ENCODE data around the gene GPX4. TPM values are rescaled to one million over a fixed set of nuclear protein-coding genes. Genes with fewer than 3 reads are reported as not detected.

The GPX4 gene
- total RNA-seq, 1 donor from 2014 or later, result 289 TPM

DNA sequence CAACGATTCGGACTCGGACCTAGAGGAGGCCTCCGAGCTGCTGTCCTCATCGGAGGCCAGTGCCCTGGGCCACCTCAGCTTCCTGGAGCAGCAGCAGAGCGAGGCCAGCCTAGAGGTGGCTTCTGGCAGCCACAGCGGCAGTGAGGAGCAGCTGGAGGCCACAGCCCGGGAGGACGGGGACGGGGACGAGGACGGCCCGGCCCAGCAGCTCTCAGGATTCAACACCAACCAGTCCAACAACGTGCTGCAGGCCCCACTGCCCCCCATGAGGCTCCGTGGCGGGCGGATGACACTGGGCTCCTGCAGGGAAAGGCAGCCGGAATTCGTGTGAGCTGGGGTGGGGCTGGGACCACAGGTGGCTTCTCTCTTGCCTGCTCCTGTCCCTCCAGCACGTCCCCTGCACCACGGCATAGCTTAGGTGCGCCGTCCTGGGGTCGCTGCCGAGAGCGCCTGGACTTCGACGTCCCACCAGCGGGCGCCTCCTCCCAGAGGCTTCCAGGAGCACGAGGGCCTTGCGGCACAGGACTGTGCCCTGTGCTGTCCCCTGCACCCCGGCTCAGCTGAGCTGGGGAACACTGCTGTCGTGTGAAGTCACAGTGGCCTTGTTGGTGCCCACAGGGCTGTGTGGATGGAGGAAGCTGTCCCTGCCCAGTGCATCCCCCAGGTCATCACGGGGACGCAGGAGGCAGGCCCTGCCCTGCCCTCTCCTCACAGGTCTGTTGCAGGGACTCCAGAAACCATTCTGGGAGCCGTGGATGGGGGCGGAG is 17.9 kb upstream of the GPX4 start:
- H3K27me3 ChIP-seq, result peaks cover 4% of the 10 kb centered on the region
- H3K4me2 ChIP-seq, result no peak overlapping the region
- H3K4me3 ChIP-seq, result no peak overlapping the region
- Mint-ChIP-seq H3K9me3 (no peaks in the 10 kb centered on the region), H3K27me3 (ENCODE audit: insufficient read depth, low read depth) (peaks cover 2% of the 10 kb centered on the region), H3K4me3 (no peak overlapping the region), H3K4me1 (peaks cover 2% of the 10 kb centered on the region), H3K36me3 (peaks cover 7% of the 10 kb centered on the region), H3K27ac (no peak overlapping the region)
- peaks cover 20% of the 10 kb centered on the region for H3F3A ChIP-seq (ENCODE audit: low read depth)
- H4K20me1 ChIP-seq (ENCODE audit: low read depth), result peaks cover 21% of the 10 kb centered on the region
- no peaks in the 10 kb centered on the region for H3K36me3 ChIP-seq
- H2AFZ ChIP-seq (replicated peaks), result no peak overlapping the region
- H3K9ac ChIP-seq, result no peak overlapping the region
- no peak overlapping the region for H3K27ac ChIP-seq
- TF ChIP-seq EZH2phosphoT487 (IDR thresholded peaks at IDR 0.05), result no peak
- no peak for TF ChIP-seq CTCF (IDR thresholded peaks at IDR 0.05)
- TF ChIP-seq EZH2 (IDR thresholded peaks at IDR 0.05), result no peak
- H3K9me3 ChIP-seq (ENCODE audit: low read depth), result no peaks in the 10 kb centered on the region
- no peak for DNase-seq (ENCODE audit: low spot score)
- H3K79me2 ChIP-seq (ENCODE audit: low read depth), result no peaks in the 10 kb centered on the region
- peaks cover 10% of the 10 kb centered on the region for H3K4me1 ChIP-seq

GRCh38 chr19:1086613-1087012 is 17.2 kb upstream of the GPX4 start:
- H3K4me1 Mint-ChIP-seq, result peaks cover 2% of the 10 kb centered on the region
- DNase-seq (ENCODE audit: low spot score), result no peak
- Histone ChIP-seq H3K4me2 (no peak overlapping the region), H3K4me1 (peaks cover 7% of the 10 kb centered on the region), H3F3A (ENCODE audit: low read depth) (peaks cover 12% of the 10 kb centered on the region), H3K9ac (no peak overlapping the region), H4K20me1 (ENCODE audit: low read depth) (peaks cover 14% of the 10 kb centered on the region), H3K27ac (no peak overlapping the region), H2AFZ (replicated peaks) (no peak overlapping the region), H3K4me3 (no peak overlapping the region), H3K79me2 (ENCODE audit: low read depth) (no peaks in the 10 kb centered on the region), H3K36me3 (no peaks in the 10 kb centered on the region), H3K27me3 (no peaks in the 10 kb centered on the region), H3K9me3 (ENCODE audit: low read depth) (no peaks in the 10 kb centered on the region)
- H3K27ac Mint-ChIP-seq, result no peak overlapping the region
- peaks cover 7% of the 10 kb centered on the region for H3K36me3 Mint-ChIP-seq
- TF ChIP-seq EZH2 (IDR thresholded peaks at IDR 0.05), result no peak
- H3K9me3 Mint-ChIP-seq, result no peaks in the 10 kb centered on the region
- H3K27me3 Mint-ChIP-seq (ENCODE audit: insufficient read depth, low read depth), result peaks cover 2% of the 10 kb centered on the region
- H3K4me3 Mint-ChIP-seq, result no peak overlapping the region

- no peaks in the 10 kb centered on the region for H3K4me1 Mint-ChIP-seq
- H3K4me3 Mint-ChIP-seq, result no peak overlapping the region
- H3K4me2 ChIP-seq, result no peak overlapping the region
- no peak for DNase-seq (ENCODE audit: low spot score)
- peaks cover 2% of the 10 kb centered on the region for H3K4me1 ChIP-seq
- H3K36me3 ChIP-seq, result no peaks in the 10 kb centered on the region
- H3K27me3 ChIP-seq, result no peaks in the 10 kb centered on the region
- TF ChIP-seq EZH2 (IDR thresholded peaks at IDR 0.05) (no peak), EZH2phosphoT487 (IDR thresholded peaks at IDR 0.05) (no peak), CTCF (IDR thresholded peaks at IDR 0.05) (no peak)
- H3K9me3 ChIP-seq (ENCODE audit: low read depth), result no peaks in the 10 kb centered on the region
- peaks cover 7% of the 10 kb centered on the region for H3K36me3 Mint-ChIP-seq
- peaks cover 2% of the 10 kb centered on the region for H3K27me3 Mint-ChIP-seq (ENCODE audit: insufficient read depth, low read depth)
- no peak overlapping the region for H3K27ac ChIP-seq
- H3K79me2 ChIP-seq (ENCODE audit: low read depth), result peaks cover 3% of the 10 kb centered on the region
- H2AFZ ChIP-seq (replicated peaks), result no peak overlapping the region
- H4K20me1 ChIP-seq (ENCODE audit: low read depth), result peaks cover 9% of the 10 kb centered on the region
- no peaks in the 10 kb centered on the region for H3K9me3 Mint-ChIP-seq
- no peak overlapping the region for H3K27ac Mint-ChIP-seq
- H3K9ac ChIP-seq, result no peak overlapping the region
- H3K4me3 ChIP-seq, result no peak overlapping the region
- H3F3A ChIP-seq (ENCODE audit: low read depth), result peaks cover 9% of the 10 kb centered on the region
These were observed 15.9 kb upstream of the GPX4 start for GRCh38 chr19:1087813-1088415.

Data from neural progenitor cell (in vitro differentiated cells).